RPMI7951 (cell line): Measurements from ENCODE around the gene SALL1. TPM values are rescaled to one million over a fixed set of nuclear protein-coding genes. Genes with fewer than 3 reads are reported as not detected.

Source experiments
- DNase-seq: peaks from one replicate; pipeline ENCODE4 v3.0.0-alpha.2; 2012; ENCODE audit warnings: low read depth
- total RNA-seq: library from RNA; depleted of rRNA; stranded (reverse); fragments of >200 nt; shearing (Covaris generic); gene quantifications from 2 replicates; pipeline ENCODE4 v1.2.3, GENCODE V29; 2014

Gene SALL1
- total RNA-seq, 1 experiment from 2014 or later: 10.8 TPM

DNA sequence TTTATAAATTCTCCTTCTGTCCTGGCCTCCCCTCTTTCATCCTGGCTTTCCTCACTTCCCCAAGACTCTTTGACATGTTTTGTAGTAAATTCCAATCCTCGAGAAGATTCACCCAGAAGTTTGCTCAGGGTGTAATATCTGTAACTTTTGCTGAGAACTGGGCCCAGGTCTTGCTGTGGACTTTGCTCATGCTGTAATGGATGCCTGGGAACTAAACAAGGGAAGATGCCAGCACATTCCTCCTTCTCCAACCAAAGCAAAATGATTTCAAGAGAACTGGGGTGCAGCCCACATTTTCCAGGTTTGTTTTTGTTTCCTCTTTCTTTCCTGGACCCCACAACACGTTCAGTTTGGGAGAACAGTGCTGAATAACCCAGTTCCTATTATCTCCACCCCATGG lies 6.6 kb upstream of the SALL1 start:
- no peak for DNase-seq

- no peak for DNase-seq
Observed at GRCh38 chr16:51156807-51157200, 5.7 kb upstream of the SALL1 start.

DNA sequence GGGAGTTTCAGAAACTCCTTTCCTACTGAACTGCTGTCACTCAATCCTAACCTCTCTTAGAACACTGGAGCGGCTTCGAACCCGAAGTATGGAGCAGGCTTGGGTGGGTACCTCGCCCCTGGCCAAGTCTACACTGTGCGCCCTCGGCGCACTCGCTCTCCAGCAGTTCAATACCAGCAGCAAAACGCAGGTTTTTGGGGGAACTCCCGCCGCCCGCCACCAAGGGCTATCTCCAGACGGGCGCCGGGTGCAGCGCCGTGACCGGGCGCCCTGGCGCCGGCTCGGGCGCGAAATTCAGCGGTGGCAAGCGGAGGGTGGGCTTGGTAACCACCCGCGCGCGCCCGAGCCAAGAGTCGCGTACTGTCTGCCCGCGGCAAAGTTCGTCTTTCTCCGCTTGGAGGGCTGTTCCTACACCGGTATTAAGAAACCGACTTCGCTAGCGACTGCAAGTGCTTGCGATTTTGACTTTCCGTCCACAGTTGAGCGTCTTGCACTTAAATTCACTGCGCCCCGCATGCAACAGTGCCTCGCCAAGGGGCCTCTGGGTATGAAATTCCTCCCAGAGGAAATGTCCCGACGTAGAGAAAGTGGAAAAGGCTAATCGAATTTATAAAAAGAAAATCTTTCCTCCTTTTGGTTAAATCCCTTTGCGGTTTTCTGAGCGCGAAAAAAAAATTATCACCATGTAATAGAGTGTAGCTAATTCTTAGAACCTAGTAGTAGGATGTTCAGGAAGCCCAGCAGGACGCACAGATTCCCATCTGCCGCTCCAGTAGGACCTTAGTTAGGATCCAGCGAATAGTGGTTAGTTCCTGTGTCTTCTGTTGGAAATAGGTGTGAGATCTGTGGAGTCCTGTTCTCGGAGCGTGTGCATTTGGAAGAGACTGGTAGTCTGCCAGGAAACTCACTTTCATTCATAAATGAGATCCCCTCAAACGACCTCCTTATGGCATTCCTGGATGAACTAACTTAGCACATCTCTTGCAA lies 5.0 kb upstream of the SALL1 start:
- peak; percentile 69 for DNase-seq

GRCh38 chr16:51155199-51155607 lies 4.1 kb upstream of the SALL1 start:
- DNase-seq: peak; percentile 67

GRCh38 chr16:51154271-51155171 lies 3.5 kb upstream of the SALL1 start:
- DNase-seq: no peak

DNA sequence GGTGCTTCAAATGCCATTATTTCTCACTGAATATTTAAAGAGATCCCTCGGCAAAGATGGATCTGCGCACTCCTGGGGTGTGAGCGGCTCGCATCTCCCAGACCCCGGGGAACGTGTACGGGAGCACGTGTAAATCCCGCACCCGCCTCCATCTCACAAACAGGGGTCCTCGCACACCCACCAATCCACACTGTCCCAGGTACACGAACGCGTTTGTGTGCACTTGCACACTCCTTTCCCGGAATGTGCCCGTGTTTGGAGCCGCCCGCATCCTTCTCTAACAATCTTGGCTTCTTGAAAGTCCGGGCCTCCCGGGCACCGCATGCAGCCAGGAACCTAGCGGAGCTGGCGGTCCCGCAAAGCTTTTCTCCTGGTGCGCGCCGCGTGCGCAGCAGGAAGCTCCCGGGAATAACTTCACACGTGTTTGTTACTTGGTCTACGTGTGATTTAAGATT lies 2.5 kb upstream of the SALL1 start:
- DNase-seq: no peak

DNA sequence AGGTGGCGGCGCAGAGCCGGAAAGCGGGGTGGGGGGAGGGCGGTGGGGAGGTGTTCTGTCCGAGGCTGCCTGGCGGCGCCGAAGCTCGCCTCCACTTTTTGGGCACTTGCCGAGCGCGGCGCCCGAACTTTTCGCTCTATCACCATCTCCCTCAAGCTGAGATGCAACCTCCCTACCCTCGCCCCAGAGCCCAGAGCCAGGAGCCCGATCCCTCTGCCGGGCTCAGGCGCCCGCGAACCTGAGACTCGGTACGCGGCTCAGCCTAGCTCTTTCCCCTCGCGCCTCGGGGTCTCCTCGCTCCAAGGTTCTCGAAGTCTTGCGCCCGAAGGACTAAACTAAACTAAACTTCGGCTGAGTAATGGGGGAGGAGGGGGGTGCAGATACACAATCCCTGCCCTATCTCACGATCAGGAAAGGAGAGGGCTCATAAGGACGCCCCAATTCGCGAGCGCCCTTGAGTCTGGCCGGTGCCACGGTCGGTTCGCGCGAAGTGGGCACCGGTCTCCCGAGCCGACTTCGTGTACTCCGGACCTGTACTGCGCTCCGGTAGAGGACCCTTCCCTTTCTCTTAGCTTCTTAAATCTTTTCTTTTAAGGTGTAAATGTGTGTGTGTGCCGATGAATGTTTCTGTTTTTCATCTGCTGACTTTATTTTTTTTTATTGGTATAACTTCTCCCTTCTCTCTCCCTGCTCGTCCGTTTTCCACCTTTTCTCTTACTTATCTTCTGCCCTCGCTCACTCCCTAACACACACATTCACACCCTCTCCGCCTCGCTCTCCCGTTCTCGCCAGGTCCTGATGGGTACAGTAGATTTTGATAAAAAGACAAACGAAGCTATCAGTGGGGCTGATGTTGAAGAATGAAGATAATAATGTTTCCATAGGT lies 1.9 kb upstream of the SALL1 start:
- no peak for DNase-seq

DNA sequence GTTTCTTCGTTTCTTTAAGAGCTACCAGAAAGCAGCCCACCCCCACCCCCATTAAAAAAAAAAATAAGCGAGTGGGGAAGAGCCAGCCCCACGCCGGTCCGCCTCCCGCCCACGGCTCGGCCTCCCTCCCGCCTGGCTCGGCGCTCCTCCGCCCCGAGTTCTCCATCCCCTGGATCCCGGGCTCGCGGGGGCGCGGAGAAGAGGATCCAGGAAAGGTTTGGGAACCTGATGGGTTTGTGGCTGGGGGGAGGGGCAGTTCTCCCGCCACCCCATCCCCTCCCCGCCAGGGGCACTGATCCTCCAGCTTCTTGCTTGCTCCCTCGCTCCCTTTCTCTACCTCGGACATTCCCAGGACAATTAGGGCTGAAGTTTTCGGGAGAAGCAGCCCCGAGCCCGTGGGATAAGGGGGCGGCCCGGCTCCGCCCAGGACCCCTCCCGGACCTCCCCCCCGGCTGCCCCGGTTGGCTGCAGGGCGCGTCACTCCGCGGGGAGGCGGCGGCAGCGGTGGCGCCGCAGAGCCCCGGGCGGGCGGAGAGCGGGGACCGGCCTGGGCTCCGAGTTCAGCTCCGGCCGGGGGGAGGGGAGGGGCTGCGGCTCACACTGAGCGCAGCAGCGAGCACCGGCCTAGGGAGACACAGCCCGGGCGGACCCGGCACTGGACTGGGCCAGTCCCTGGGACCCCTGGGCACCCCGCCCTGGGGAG lies 1.0 kb upstream of the SALL1 start:
- peak; percentile 91 for DNase-seq

GRCh38 chr16:51151435-51151960 lies 428 bp upstream of the SALL1 start:
- DNase-seq: peak; percentile 82

DNA sequence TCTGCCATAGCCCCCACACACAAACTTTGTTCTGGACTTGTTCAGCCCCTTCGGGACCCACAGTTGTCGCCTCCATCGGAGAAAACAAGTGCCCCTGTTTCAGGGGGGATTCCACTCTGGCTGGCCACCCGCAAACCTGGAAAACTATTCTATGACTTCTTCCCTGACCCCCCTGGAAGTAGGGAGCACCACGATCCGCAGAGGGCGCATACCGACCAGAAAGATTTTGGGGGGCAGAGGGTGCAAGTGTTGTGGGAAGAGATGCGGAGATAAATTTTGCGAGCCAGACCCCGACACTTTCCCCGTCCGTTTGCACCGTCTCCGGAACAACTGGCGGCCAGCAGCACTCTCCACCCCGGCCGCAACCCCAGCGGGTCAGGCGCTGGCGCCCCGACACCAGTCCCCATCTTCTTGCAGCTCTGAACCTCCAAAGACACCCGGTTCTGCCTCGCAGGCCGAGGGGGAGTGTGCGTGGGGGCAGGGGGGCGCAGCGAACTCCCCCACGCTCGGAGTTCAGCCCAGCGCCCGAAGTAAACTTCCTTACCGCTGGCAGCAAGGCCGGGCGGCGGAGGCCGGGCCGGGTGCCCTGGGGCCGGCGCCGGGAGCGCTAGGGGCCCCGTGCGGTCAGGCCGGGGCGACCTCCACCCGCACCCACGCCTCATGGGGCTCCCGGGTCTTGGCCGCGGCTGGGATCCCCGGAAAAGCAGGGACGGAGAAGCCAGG lies 744 bp downstream of the SALL1 start:
- no peak for DNase-seq

GRCh38 chr16:51149721-51150164 lies 1.3 kb downstream of the SALL1 start:
- no peak for DNase-seq

GRCh38 chr16:51149251-51149661 lies 1.8 kb downstream of the SALL1 start:
- no peak for DNase-seq

- DNase-seq: peak; percentile 41
Observed at GRCh38 chr16:51148678-51149228, 2.3 kb downstream of the SALL1 start.

DNA sequence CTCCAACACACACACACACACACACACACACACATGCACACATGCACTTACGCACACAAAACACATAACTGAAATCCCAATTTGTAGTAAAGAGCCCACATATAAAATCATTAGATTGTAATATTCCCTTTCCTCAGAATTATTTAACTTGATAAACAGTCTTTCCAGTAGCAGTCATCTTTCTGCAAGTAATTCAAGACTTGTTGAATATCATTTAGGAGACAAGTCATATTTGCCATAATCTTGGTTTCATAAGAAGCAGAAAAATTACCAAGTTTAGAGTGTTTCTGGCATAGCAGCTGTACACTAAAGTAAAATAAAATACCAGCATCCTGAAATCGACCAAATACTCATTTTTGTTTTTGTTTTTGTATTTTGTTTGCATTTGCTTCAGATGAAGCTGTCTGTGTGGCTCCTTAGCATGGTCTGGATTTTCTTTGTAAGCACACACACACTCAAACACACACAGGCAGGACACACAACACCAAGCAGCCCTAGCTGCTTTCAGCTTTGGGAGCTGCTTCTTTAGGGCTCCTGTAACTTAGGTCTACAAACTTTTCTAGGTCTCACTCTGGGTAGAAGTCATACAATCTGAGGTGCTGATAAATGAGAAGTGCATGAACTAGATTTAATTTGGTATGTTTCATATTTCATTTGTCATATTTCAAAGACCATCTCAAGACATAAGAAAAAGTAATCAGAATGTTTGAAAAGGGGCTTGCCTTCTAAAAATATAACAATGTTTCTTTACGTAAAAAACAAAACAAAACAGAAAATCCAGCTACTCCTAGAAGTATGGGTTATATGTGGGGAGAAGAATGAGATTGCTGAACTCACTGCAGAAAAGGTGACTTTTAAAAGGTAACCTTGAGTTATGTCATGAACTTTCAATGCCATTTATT lies 3.0 kb downstream of the SALL1 start:
- DNase-seq: no peak

DNA sequence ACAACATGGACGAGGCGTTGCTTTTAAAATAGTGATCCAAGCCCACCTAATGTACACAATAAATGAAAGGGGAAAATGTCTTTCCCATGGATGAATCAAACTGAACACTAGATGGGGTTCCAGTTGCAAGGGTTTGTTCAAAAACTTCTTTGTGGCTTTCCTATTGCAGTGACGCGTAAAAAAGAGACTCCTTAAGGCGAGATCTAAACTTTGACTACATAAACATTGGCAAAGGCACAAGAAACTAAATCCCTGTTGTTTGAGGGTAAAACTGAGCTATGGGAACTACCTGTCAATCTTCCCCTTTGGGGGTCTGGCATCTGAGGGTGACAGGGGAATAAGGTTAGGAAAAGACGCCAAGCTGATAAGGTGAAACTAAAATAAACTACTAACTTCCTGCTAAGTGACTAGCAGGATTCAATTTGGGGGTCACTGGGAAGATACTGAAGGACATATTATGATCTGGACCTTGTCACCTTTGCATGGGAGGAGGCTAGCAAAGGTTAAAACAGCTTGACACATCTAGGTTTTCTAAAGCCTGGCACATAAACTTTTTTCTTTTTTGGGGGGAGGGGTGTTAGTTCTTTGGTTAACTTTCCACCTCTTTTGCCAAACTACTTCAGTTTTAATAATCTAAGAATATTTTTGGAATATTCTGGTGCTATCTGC lies 4.7 kb downstream of the SALL1 start:
- DNase-seq: peak; percentile 73

DNA sequence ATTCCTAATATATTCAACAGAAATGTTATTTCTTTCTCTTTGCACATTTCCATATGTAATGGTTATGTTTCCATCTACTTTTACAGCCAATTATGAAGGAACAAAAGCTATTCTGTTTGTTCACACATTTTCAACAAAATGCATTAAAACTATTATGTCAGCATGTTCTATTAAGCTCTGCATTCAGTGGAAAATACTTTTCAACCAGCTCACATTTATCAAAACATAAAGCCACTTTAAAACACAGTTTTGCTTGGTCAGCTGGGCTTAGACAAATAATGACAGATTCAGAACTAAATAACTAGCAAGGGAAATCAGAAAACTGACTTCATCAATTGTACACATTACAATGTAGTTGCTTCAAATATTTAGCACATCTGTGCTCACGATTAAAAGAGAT lies 6.9 kb downstream of the SALL1 start:
- DNase-seq: no peak

- DNase-seq: no peak
Observed at GRCh38 chr16:51143196-51143977, 7.7 kb downstream of the SALL1 start.
